DND-41 (cell line): ENCODE results near the gene BARX1.

Source experiments
- ATAC-seq: fragments of 200-7000 bp; cut with Tn5 transposase; 3 replicates; pipeline ENCODE4 v1.9.1; 2021; ENCODE audit warnings: low read depth; ENCODE audit not compliant: insufficient read depth
- DNase-seq: peaks from one replicate; pipeline ENCODE4 v3.0.0-alpha.2; 2020
- H2AFZ ChIP-seq: 2 replicates; pipeline ENCODE4 v1.6.0; 2012; ENCODE audit warnings: low read depth, low read length
- H3K27ac ChIP-seq: 2 replicates; pipeline ENCODE4 v1.5.1; 2012; ENCODE audit warnings: low read length, inconsistent platforms
- H3K27me3 ChIP-seq: fragments of 200-600 bp; sonication (generic); 2 replicates; pipeline ENCODE4 v1.6.0; 2012; ENCODE audit warnings: low read length, mild to moderate bottlenecking, inconsistent platforms; ENCODE audit not compliant: insufficient read depth, poor library complexity
- H3K36me3 ChIP-seq: 2 replicates; pipeline ENCODE4 v1.5.1; 2012; ENCODE audit warnings: low read length, inconsistent platforms; ENCODE audit not compliant: insufficient read depth
- H3K4me1 ChIP-seq: 2 replicates; pipeline ENCODE4 v1.5.1; 2012; ENCODE audit warnings: mild to moderate bottlenecking, low read length; ENCODE audit not compliant: insufficient read depth
- H3K4me2 ChIP-seq: 2 replicates; pipeline ENCODE4 v1.6.0; 2012; ENCODE audit warnings: mild to moderate bottlenecking, moderate library complexity, low read length, inconsistent platforms; ENCODE audit not compliant: insufficient read depth
- H3K4me3 ChIP-seq, 2 experiments: fragments of 200-600 bp in 1 of 2; shearing (Covaris generic) in 1 of 2; 2 replicates each; pipeline ENCODE4 v1.5.1; 2012 to 2016; ENCODE audit warnings: inconsistent platforms in 2 of 2, low read length in 2 of 2, mild to moderate bottlenecking in 2 of 2, low read depth in 1 of 2, moderate library complexity in 1 of 2
- H3K79me2 ChIP-seq: 2 replicates; pipeline ENCODE4 v1.6.0; 2012; ENCODE audit warnings: low read length, inconsistent platforms; ENCODE audit not compliant: insufficient read depth
- H3K9ac ChIP-seq: 2 replicates; pipeline ENCODE4 v1.6.0; 2012; ENCODE audit warnings: low read depth, mild to moderate bottlenecking, inconsistent platforms, low read length, moderate library complexity
- H3K9me3 ChIP-seq: 2 replicates; pipeline ENCODE4 v1.5.1; 2012; ENCODE audit warnings: low read length, moderate library complexity, mild to moderate bottlenecking, inconsistent platforms; ENCODE audit not compliant: insufficient read depth, severe bottlenecking
- H4K20me1 ChIP-seq: 2 replicates; pipeline ENCODE4 v1.6.0; 2012; ENCODE audit warnings: low read length; ENCODE audit not compliant: insufficient read depth
- EZH2 ChIP-seq: IDR thresholded peaks from 3 replicates; pipeline ENCODE4 v1.6.1; 2012; ENCODE audit warnings: borderline replicate concordance, low read depth, mild to moderate bottlenecking, moderate library complexity, low read length, inconsistent platforms; ENCODE audit not compliant: severe bottlenecking
- TF ChIP-seq, protein P1 (sequence below): IDR thresholded peaks from 2 replicates; pipeline ENCODE4 v1.5.1; 2012; ENCODE audit warnings: borderline replicate concordance, low read length, moderate library complexity, mild to moderate bottlenecking; ENCODE audit not compliant: poor library complexity, severe bottlenecking; ENCODE audit errors: extremely low read depth

Gene BARX1

DNA sequence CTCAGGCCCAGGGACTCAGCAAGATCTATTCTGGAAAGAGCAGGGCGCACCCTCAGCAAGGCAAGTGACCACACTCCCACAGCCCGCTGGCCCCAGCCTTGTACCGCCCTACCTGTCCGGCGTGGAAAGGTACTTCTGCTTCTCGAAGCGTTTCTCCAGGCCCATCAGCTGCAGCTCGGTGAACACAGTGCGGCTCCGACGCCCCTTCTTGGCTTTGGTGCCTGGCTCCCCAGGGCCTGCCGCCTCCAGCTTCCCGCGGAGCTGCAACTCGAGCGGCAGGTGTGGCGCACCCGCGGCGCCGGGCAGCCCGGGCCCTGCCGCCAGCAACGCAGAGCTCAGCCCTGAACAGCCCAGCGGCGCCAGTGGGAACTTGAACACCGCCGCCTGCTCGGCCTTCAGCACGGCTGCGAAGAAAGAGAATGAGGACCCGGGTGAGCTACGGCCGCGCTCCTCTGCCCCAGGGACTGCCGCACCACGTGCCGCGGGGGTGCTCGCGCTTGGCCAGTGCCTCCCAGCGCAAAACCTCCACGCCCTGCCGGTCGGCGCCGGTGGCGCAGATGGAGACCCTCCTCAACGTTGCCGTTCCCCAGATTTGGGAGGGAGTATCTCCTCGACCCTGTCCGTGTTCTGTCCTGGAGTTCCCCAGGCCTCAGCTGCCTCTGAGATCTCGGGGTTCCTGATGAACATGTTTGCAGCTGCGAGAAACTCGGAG, 2.2 kb downstream of the BARX1 start:
- H3K27ac ChIP-seq: no peak overlapping the region
- TF ChIP-seq, protein P1, sequence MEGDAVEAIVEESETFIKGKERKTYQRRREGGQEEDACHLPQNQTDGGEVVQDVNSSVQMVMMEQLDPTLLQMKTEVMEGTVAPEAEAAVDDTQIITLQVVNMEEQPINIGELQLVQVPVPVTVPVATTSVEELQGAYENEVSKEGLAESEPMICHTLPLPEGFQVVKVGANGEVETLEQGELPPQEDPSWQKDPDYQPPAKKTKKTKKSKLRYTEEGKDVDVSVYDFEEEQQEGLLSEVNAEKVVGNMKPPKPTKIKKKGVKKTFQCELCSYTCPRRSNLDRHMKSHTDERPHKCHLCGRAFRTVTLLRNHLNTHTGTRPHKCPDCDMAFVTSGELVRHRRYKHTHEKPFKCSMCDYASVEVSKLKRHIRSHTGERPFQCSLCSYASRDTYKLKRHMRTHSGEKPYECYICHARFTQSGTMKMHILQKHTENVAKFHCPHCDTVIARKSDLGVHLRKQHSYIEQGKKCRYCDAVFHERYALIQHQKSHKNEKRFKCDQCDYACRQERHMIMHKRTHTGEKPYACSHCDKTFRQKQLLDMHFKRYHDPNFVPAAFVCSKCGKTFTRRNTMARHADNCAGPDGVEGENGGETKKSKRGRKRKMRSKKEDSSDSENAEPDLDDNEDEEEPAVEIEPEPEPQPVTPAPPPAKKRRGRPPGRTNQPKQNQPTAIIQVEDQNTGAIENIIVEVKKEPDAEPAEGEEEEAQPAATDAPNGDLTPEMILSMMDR: no peak
- no peak for TF ChIP-seq EZH2
- no peaks in the 10 kb centered on the region for H3K9me3 ChIP-seq
- no peaks in the 10 kb centered on the region for H3K36me3 ChIP-seq
- DNase-seq (no peak), ATAC-seq (no peak)
- H3K9ac ChIP-seq: no peak overlapping the region
- no peak overlapping the region for H3K4me3 ChIP-seq
- no peaks in the 10 kb centered on the region for H3K4me1 ChIP-seq
- H2AFZ ChIP-seq: no peak overlapping the region
- H4K20me1 ChIP-seq: no peaks in the 10 kb centered on the region
- H3K27me3 ChIP-seq: no peaks in the 10 kb centered on the region
- no peaks in the 10 kb centered on the region for H3K79me2 ChIP-seq
- H3K4me2 ChIP-seq: no peak overlapping the region

DNA sequence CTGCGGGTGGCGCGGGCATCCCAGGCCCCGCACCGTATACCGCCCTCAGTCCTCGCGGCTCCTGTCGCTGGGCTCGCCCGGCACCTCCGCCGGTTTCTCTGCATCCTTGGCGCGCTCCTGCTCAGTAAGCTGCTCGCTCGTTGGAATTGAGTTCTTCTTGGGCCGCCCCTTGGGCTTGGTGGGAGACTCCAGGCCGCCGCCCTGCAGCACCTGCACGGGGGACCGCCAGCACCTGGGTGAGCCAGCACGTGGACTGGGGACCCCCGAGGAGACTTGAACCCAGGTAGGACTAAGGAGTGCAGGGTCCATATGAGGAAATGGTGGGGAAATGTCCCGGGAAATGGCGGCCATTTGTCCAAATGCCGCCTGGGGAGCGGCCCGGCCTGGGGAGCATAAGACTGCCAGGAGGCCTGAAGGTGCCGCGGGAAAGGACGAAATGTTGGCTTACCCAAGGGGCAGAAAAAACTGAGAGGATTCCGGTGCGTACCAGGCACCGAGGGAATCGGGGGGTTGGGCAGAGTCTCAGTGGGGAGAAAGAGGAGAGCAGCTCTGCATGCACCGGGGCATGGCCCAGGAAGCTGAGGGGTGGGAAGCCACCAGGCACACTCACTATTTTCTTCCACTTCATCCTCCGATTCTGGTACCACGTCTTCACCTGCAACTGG, 2.9 kb downstream of the BARX1 start:
- H3K27me3 ChIP-seq: no peaks in the 10 kb centered on the region
- H3K27ac ChIP-seq: no peak overlapping the region
- ATAC-seq: no peak
- no peak overlapping the region for H2AFZ ChIP-seq
- H3K9ac ChIP-seq: no peak overlapping the region
- H3K9me3 ChIP-seq: no peaks in the 10 kb centered on the region
- TF ChIP-seq, protein P1: no peak
- TF ChIP-seq EZH2: no peak
- no peaks in the 10 kb centered on the region for H3K36me3 ChIP-seq
- no peak for DNase-seq
- H3K4me3 ChIP-seq: no peak overlapping the region
- H3K4me1 ChIP-seq: no peaks in the 10 kb centered on the region
- no peaks in the 10 kb centered on the region for H4K20me1 ChIP-seq
- no peaks in the 10 kb centered on the region for H3K79me2 ChIP-seq
- no peak overlapping the region for H3K4me2 ChIP-seq

DNA sequence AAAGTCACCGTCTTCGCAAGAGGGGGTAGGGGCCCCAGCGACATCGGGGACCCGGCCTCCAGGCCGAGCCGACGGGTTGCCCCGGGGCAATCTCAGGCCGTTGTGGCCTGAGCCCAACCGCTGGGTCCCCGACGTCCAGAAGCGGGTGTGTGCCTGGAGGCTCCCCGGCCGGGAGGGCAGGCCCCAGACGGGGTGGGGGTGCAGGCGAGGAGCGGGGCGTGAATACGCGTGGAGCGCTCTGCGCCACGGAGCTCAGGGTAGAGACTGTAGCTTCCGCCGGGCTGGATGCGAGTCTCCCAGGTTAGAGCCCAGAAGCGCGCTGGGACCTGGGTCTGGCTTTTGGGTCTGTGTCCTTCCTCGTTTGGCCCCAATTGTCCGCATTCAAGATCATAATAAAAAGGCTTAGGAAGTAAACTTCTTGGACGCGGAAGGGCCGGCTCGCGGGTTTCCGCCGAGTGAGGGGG, 3.5 kb downstream of the BARX1 start:
- ATAC-seq: no peak

More for the DNA sequence above, 3.5 kb downstream of the BARX1 start:
- no peaks in the 10 kb centered on the region for H4K20me1 ChIP-seq
- no peaks in the 10 kb centered on the region for H3K9me3 ChIP-seq
- H2AFZ ChIP-seq: no peak overlapping the region
- H3K36me3 ChIP-seq: no peaks in the 10 kb centered on the region
- no peak overlapping the region for H3K27ac ChIP-seq
- DNase-seq: no peak
- no peaks in the 10 kb centered on the region for H3K27me3 ChIP-seq
- H3K79me2 ChIP-seq: no peaks in the 10 kb centered on the region
- H3K4me1 ChIP-seq: no peaks in the 10 kb centered on the region
- H3K9ac ChIP-seq: no peak overlapping the region
- TF ChIP-seq EZH2: no peak
- TF ChIP-seq, protein P1: no peak
- no peak overlapping the region for H3K4me2 ChIP-seq
- H3K4me3 ChIP-seq: no peak overlapping the region
